Transverse colon (tissue), 4 donors: ENCODE measurements around the gene CCDC81. TPM values are rescaled to one million over a fixed set of nuclear protein-coding genes. Genes with fewer than 3 reads are reported as not detected.
"Not testable (repeated sequence)": the region's sequence is repeated elsewhere in the genome, so short reads cannot be mapped to it uniquely, and the experiment has no call there.

Source experiments
- DNase-seq: peaks from one replicate; pipeline ENCODE4 v3.0.0-alpha.2; 2019
- H3K27ac ChIP-seq, 4 donors: fragments of 200-600 bp; sonication (generic); 2 replicates each; pipeline ENCODE4 v1.5.1; 2016 to 2018; ENCODE audit warnings: inconsistent platforms in 4 of 4
- H3K27me3 ChIP-seq: fragments of 200-600 bp; sonication (generic); 2 replicates; pipeline ENCODE4 v1.5.1; 2017; ENCODE audit warnings: inconsistent platforms
- H3K36me3 ChIP-seq, 4 donors: fragments of 200-600 bp; sonication (generic); 2 replicates each; pipeline ENCODE4 v1.5.1; 2017 to 2019; ENCODE audit warnings: inconsistent platforms in 4 of 4
- H3K4me1 ChIP-seq, 4 donors: fragments of 200-600 bp; sonication (generic); 2 replicates each; pipeline ENCODE4 v1.5.1; 2017 to 2020; ENCODE audit warnings: inconsistent platforms in 4 of 4
- H3K4me3 ChIP-seq, 4 donors: fragments of 200-600 bp; sonication (generic); 1 replicate in 1 of 4; 2 replicates in 3 of 4; pipeline versions ENCODE4 v1.5.1 to v1.6.1; 2017 to 2019; ENCODE audit warnings: inconsistent platforms in 4 of 4
- H3K9me3 ChIP-seq, 2 donors: fragments of 200-600 bp; sonication (generic); 2 replicates each; pipeline ENCODE4 v1.5.1; 2017 to 2019; ENCODE audit warnings: inconsistent platforms in 2 of 2
- CTCF ChIP-seq, 5 experiments: fragments of 200-600 bp in 3 of 5; fragments of 450-650 bp in 2 of 5; sonication (generic) in 3 of 5; IDR thresholded peaks; 1 replicate in 2 of 5; 2 replicates in 3 of 5; pipeline ENCODE4 v1.5.1; 2016 to 2017; ENCODE audit warnings: antibody characterized with exemption in 5 of 5, inconsistent platforms in 3 of 5, mild to moderate bottlenecking in 2 of 5, moderate library complexity in 1 of 5
- EP300 ChIP-seq: sonication (generic); formaldehyde crosslinking; IDR thresholded peaks from one replicate; pipeline ENCODE4 v1.6.1; 2017; ENCODE audit warnings: antibody characterized with exemption, low read depth
- POLR2A ChIP-seq: fragments of 450-650 bp; IDR thresholded peaks from one replicate; pipeline ENCODE4 v1.6.1; 2016; ENCODE audit warnings: antibody characterized with exemption, mild to moderate bottlenecking, moderate library complexity
- POLR2AphosphoS5 ChIP-seq, 3 donors: sonication (generic); formaldehyde crosslinking; IDR thresholded peaks; one replicate each; pipeline ENCODE4 v1.6.1; 2016; ENCODE audit warnings: antibody characterized with exemption in 3 of 3
- WGBS, 2 donors: methylation state at CpG; one replicate each; pipeline ENCODE4 v1.1.5; 2018; ENCODE audit warnings: low coverage in 1 of 2; 5-methylcytosine and 5-hydroxymethylcytosine counted together
- in situ Hi-C, 4 donors: fragments of 200-750 bp; cut with MboI; loops; one replicate each; pipeline versions ENCODE4 v1.15.0 to v1.15.1; 2017; ENCODE audit warnings: low sequenced_read_pairs in 3 of 4, low pct_ligation_motif_present in 1 of 4, low pct_unique_long_range_greater_than_20kb in 1 of 4
- intact Hi-C: fragments of 100-400 bp; cut with DNase I; formaldehyde crosslinking; loops from one replicate; pipeline ENCODE4 v1.15.1; 2023; ENCODE audit warnings: low total_unique reads
- total RNA-seq, 4 donors: library from RNA; depleted of rRNA; stranded (reverse); fragments of >200 nt; gene quantifications; one replicate each; pipeline ENCODE4 v1.1.0, GENCODE V29; 2016

Gene CCDC81
- total RNA-seq, 4 donors from 2014 or later: 0.41 to 0.64 TPM; not detected in 2

GRCh38 chr11:86431258-86431657 lies 56.6 kb downstream of the CCDC81 start:
- TF ChIP-seq CTCF (IDR thresholded peaks at IDR 0.05): no peak
- TF ChIP-seq EP300: no peak
- TF ChIP-seq POLR2AphosphoS5 (IDR thresholded peaks at IDR 0.05): no peak
- TF ChIP-seq POLR2A: no peak
- no peak overlapping the region for H3K27ac ChIP-seq
- 94% methylated on average over 37 of the region's 37 CpGs; no CpG with 5 or more reads in 1 of the 2 donors for WGBS, 2 donors
- H3K4me1 ChIP-seq: no peaks in the 10 kb centered on the region
- in situ Hi-C loops: no loop called here
- no peak overlapping the region for H3K4me3 ChIP-seq
- no peaks in the 10 kb centered on the region for H3K27me3 ChIP-seq
- peaks cover 0 to 15% of the 10 kb centered on the region in 2 donors for H3K9me3 ChIP-seq
- no peak for DNase-seq
- no peaks in the 10 kb centered on the region for H3K36me3 ChIP-seq
- intact Hi-C loops: no loop called here

- 95% methylated on average over 33 of the region's 38 CpGs; no CpG with 5 or more reads in 1 of the 2 donors for WGBS, 2 donors
- H3K27me3 ChIP-seq, H3K27ac ChIP-seq, intact Hi-C loops, H3K36me3 ChIP-seq, H3K4me3 ChIP-seq, H3K4me1 ChIP-seq, H3K9me3 ChIP-seq, in situ Hi-C loops, DNase-seq: not testable (repeated sequence)
These were observed 58.8 kb downstream of the CCDC81 start for GRCh38 chr11:86433361-86434095.

GRCh38 chr11:86435711-86436110 lies 61.0 kb downstream of the CCDC81 start:
- no peak overlapping the region for H3K4me3 ChIP-seq
- no peaks in the 10 kb centered on the region for H3K4me1 ChIP-seq
- H3K9me3 ChIP-seq: no peaks in the 10 kb centered on the region
- intact Hi-C loops (no loop called here), in situ Hi-C loops (no loop called here)
- DNase-seq: no peak
- H3K27ac ChIP-seq: no peak overlapping the region
- WGBS, 2 donors: 100% methylated on average over 2 of the region's 2 CpGs; no CpG with 5 or more reads in 1 of the 2 donors
- H3K27me3 ChIP-seq: no peaks in the 10 kb centered on the region
- no peaks in the 10 kb centered on the region for H3K36me3 ChIP-seq
- no peak for TF ChIP-seq EP300
- TF ChIP-seq POLR2A: no peak
- TF ChIP-seq CTCF (IDR thresholded peaks at IDR 0.05): no peak
- no peak for TF ChIP-seq POLR2AphosphoS5 (IDR thresholded peaks at IDR 0.05)

- Histone ChIP-seq H3K36me3 (no peaks in the 10 kb centered on the region), H3K27me3 (no peaks in the 10 kb centered on the region), H3K4me1 (no peaks in the 10 kb centered on the region), H3K4me3 (no peak overlapping the region), H3K9me3 (no peaks in the 10 kb centered on the region), H3K27ac (no peak overlapping the region)
- intact Hi-C loops (no loop called here), in situ Hi-C loops (no loop called here)
- no peak for DNase-seq
- 86 to 87% methylated on average over 1 of the region's 1 CpG for WGBS, 2 donors
- TF ChIP-seq POLR2AphosphoS5 (IDR thresholded peaks at IDR 0.05): no peak
- no peak for TF ChIP-seq EP300
- no peak for TF ChIP-seq CTCF (IDR thresholded peaks at IDR 0.05)
- no peak for TF ChIP-seq POLR2A
These were observed 64.0 kb downstream of the CCDC81 start for GRCh38 chr11:86438685-86439084.

- intact Hi-C loops: no loop called here
- no peak overlapping the region for H3K27ac ChIP-seq
These were observed 65.6 kb downstream of the CCDC81 start for GRCh38 chr11:86440305-86440716.

More at GRCh38 chr11:86440305-86440716, 65.6 kb downstream of the CCDC81 start:
- Histone ChIP-seq H3K9me3 (no peaks in the 10 kb centered on the region), H3K27me3 (no peaks in the 10 kb centered on the region), H3K4me3 (no peak overlapping the region), H3K4me1 (no peaks in the 10 kb centered on the region), H3K36me3 (no peaks in the 10 kb centered on the region)
- in situ Hi-C loops: no loop called here
- no peak for DNase-seq
- TF ChIP-seq CTCF (IDR thresholded peaks at IDR 0.05) (no peak), POLR2A (no peak), EP300 (no peak), POLR2AphosphoS5 (IDR thresholded peaks at IDR 0.05) (no peak)
- WGBS, 2 donors: 90 to 100% methylated on average over 1 to 3 of the region's 3 CpGs
